B cell (primary cell): ENCODE results near the gene GMCL2. TPM values are rescaled to one million over a fixed set of nuclear protein-coding genes. Genes with fewer than 3 reads are reported as not detected.

Experiments used
- ATAC-seq: fragments of 200-7000 bp; cut with Tn5 transposase; one replicate; pipeline ENCODE4 v1.10.0; 2021; ENCODE audit warnings: low read depth, mild to moderate bottlenecking, moderate number of reproducible peaks, moderate library complexity
- CTCF ChIA-PET: fragments of 350-600 bp; sonication (Branson Sonifier 250); formaldehyde crosslinking; loops from one replicate; lab custom pipeline; 2021; ENCODE audit warnings: antibody characterized with exemption, inconsistent platforms; lab: Charles Lee
- POLR2A ChIA-PET: fragments of 350-600 bp; sonication (Branson Sonifier 250); formaldehyde crosslinking; loops from one replicate; lab custom pipeline; 2021; ENCODE audit warnings: antibody characterized with exemption; lab: Charles Lee
- DNase-seq: peaks from one replicate; pipeline ENCODE4 v3.0.0; 2013
- H2AFZ ChIP-seq: 2 replicates; pipeline ENCODE4 v1.6.1; 2012; ENCODE audit warnings: mild to moderate bottlenecking, low read depth, low read length; ENCODE audit not compliant: insufficient read depth, poor library complexity, severe bottlenecking
- H3K27ac ChIP-seq, 2 donors: 1 replicate in 1 of 2; 2 replicates in 1 of 2; pipeline ENCODE4 v1.5.1; 2012 to 2013; ENCODE audit warnings: low read length in 2 of 2, mild to moderate bottlenecking in 2 of 2, moderate library complexity in 1 of 2
- H3K27me3 ChIP-seq, 4 experiments: fragments of 200-600 bp in 1 of 4; sonication (generic) in 1 of 4; replicated peaks in 1 of 4; 1 replicate in 2 of 4; 2 replicates in 2 of 4; pipeline versions ENCODE4 v1.6.1 to v1.7.0; 2013 to 2016; ENCODE audit warnings: low read length in 3 of 4, mild to moderate bottlenecking in 2 of 4, mixed read lengths in 1 of 4, moderate library complexity in 1 of 4; ENCODE audit not compliant: insufficient read depth in 4 of 4, control insufficient read depth in 3 of 4; ENCODE audit errors: control extremely low read depth in 1 of 4
- H3K36me3 ChIP-seq, 2 experiments: replicated peaks in 1 of 2; 1 replicate in 1 of 2; 2 replicates in 1 of 2; pipeline versions ENCODE4 v1.6.1 to v1.7.1; 2013; ENCODE audit warnings: low read length in 1 of 2; ENCODE audit not compliant: insufficient read depth in 2 of 2, control insufficient read depth in 1 of 2; ENCODE audit errors: control extremely low read depth in 1 of 2, extremely low read depth in 1 of 2
- H3K4me1 ChIP-seq, 2 donors: fragments of 200-600 bp in 1 of 2; sonication (generic) in 1 of 2; 1 replicate in 1 of 2; 2 replicates in 1 of 2; pipeline versions ENCODE4 v1.5.1 to v1.6.1; 2013 to 2017; ENCODE audit warnings: low read length in 2 of 2; ENCODE audit not compliant: control insufficient read depth in 2 of 2, insufficient read depth in 2 of 2
- H3K4me2 ChIP-seq: replicated peaks from 2 replicates; pipeline ENCODE3; 2012; ENCODE audit warnings: mild to moderate bottlenecking, low read depth, low read length; ENCODE audit not compliant: poor library complexity, severe bottlenecking
- H3K4me3 ChIP-seq, 5 experiments: fragments of 200-600 bp in 1 of 5; sonication (generic) in 1 of 5; 1 replicate in 3 of 5; 2 replicates in 2 of 5; pipeline versions ENCODE4 v1.5.1 to v1.7.0; 2011 to 2016; ENCODE audit warnings: low read length in 4 of 5, mild to moderate bottlenecking in 4 of 5, low read depth in 2 of 5, control low read depth in 1 of 5, moderate library complexity in 1 of 5; ENCODE audit not compliant: insufficient read depth in 1 of 5; ENCODE audit errors: control extremely low read depth in 1 of 5, extremely low read depth in 1 of 5
- H3K79me2 ChIP-seq: fragments of 200-600 bp; sonication (generic); one replicate; pipeline ENCODE4 v1.6.0; 2016; ENCODE audit warnings: low read length; ENCODE audit not compliant: control insufficient read depth, insufficient read depth
- H3K9ac ChIP-seq: fragments of 200-600 bp; sonication (generic); 2 replicates; pipeline ENCODE4 v1.6.1; 2017; ENCODE audit warnings: mild to moderate bottlenecking, low read length, moderate library complexity
- H3K9me3 ChIP-seq, 3 donors: one replicate each; pipeline versions ENCODE4 v1.6.1 to v1.7.1; 2013; ENCODE audit warnings: low read length in 2 of 3; ENCODE audit not compliant: control insufficient read depth in 2 of 3, insufficient read depth in 1 of 3; ENCODE audit errors: control extremely low read depth in 1 of 3
- H4K20me1 ChIP-seq: 2 replicates; pipeline ENCODE4 v1.6.0; 2012; ENCODE audit warnings: mild to moderate bottlenecking, low read length; ENCODE audit not compliant: insufficient read depth, control insufficient read depth, poor library complexity, severe bottlenecking
- H3K27ac Mint-ChIP-seq: one replicate; pipeline ENCODE4 v1.8.0; 2021; ENCODE audit warnings: mixed read lengths
- H3K27me3 Mint-ChIP-seq: one replicate; pipeline ENCODE4 v1.8.0; 2021; ENCODE audit warnings: mixed read lengths
- H3K4me1 Mint-ChIP-seq: one replicate; pipeline ENCODE4 v1.8.0; 2021; ENCODE audit warnings: mixed read lengths
- H3K4me3 Mint-ChIP-seq: one replicate; pipeline ENCODE4 v1.8.0; 2021; ENCODE audit warnings: mixed read lengths
- H3K9me3 Mint-ChIP-seq: one replicate; pipeline ENCODE4 v1.8.0; 2022; ENCODE audit warnings: mixed read lengths; ENCODE audit not compliant: insufficient read depth
- EZH2 ChIP-seq: IDR thresholded peaks from 2 replicates; pipeline ENCODE4 v1.6.1; 2012; ENCODE audit warnings: borderline replicate concordance, low read depth, mild to moderate bottlenecking, moderate library complexity, low read length; ENCODE audit not compliant: insufficient read depth, poor library complexity, severe bottlenecking
- WGBS: methylation state at CpG from one replicate; pipeline ENCODE4 v1.1.5; 2013; ENCODE audit warnings: missing lambda C conversion rate; ENCODE audit not compliant: insufficient coverage; 5-methylcytosine and 5-hydroxymethylcytosine counted together
- intact Hi-C: fragments of 100-400 bp; cut with micrococcal nuclease; formaldehyde crosslinking; loops from one replicate; pipeline ENCODE4 v1.10.0; 2022
- polyA plus RNA-seq: library from polyadenylated mRNA; depleted of rRNA; stranded (reverse); fragments of >200 nt; gene quantifications from 2 replicates; pipeline ENCODE4 v1.2.3, GENCODE V29; 2012
- total RNA-seq, 2 donors: library from RNA; stranded (reverse); fragments of 120-200 nt in 1 of 2; gene quantifications; 1 replicate in 1 of 2; 2 replicates in 1 of 2; pipeline versions ENCODE4 v1.2.3 to v1.2.4, GENCODE V29; 2013 to 2022
- TF ChIP-seq, protein P1 (sequence below): fragments of 200-600 bp; IDR thresholded peaks from one replicate; pipeline ENCODE4 v1.8.0; 2022; ENCODE audit warnings: antibody characterized with exemption, mild to moderate bottlenecking

The GMCL2 gene
- total and polyA plus RNA-seq, 2 donors (not counting 1 experiment from before 2014, with no cell fraction given), result not detected

GRCh38 chr5:178147406-178147805 is 39.8 kb downstream of the GMCL2 start:
- H3K4me3 ChIP-seq, result no peak overlapping the region
- no peak for TF ChIP-seq EZH2
- TF ChIP-seq, protein P1, sequence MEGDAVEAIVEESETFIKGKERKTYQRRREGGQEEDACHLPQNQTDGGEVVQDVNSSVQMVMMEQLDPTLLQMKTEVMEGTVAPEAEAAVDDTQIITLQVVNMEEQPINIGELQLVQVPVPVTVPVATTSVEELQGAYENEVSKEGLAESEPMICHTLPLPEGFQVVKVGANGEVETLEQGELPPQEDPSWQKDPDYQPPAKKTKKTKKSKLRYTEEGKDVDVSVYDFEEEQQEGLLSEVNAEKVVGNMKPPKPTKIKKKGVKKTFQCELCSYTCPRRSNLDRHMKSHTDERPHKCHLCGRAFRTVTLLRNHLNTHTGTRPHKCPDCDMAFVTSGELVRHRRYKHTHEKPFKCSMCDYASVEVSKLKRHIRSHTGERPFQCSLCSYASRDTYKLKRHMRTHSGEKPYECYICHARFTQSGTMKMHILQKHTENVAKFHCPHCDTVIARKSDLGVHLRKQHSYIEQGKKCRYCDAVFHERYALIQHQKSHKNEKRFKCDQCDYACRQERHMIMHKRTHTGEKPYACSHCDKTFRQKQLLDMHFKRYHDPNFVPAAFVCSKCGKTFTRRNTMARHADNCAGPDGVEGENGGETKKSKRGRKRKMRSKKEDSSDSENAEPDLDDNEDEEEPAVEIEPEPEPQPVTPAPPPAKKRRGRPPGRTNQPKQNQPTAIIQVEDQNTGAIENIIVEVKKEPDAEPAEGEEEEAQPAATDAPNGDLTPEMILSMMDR, result no peak
- peaks cover 14% of the 10 kb centered on the region for H3K79me2 ChIP-seq
- WGBS, result 89% methylated on average over 15 of the region's 15 CpGs
- H3K4me1 ChIP-seq, result peaks cover 3 to 6% of the 10 kb centered on the region in 2 donors
- H3K9me3 Mint-ChIP-seq, result no peaks in the 10 kb centered on the region
- H4K20me1 ChIP-seq, result peaks cover 30% of the 10 kb centered on the region
- no peak overlapping the region for H2AFZ ChIP-seq
- intact Hi-C loops, result loop anchor here (2.0 kb wide), 1 partner anchor 17 kb away; the partner anchor contains the start of gene RMND5B
- POLR2A ChIA-PET, result interaction anchor here (0.6 kb wide), 1 partner anchor 11 kb away, joined by 3 read pairs; no protein-coding TSS in a partner anchor
- no peaks in the 10 kb centered on the region for H3K27me3 ChIP-seq
- no peak overlapping the region for H3K9ac ChIP-seq
- DNase-seq, result no peak
- peaks cover 13% of the 10 kb centered on the region for H3K4me1 Mint-ChIP-seq
- H3K27ac Mint-ChIP-seq, result no peak overlapping the region
- no peak overlapping the region for H3K27ac ChIP-seq
- no peak overlapping the region for H3K4me3 Mint-ChIP-seq
- H3K9me3 ChIP-seq, result no peaks in the 10 kb centered on the region
- CTCF ChIA-PET, result interaction anchor here (0.6 to 22.8 kb wide), 5 partner anchors 9 to 70 kb away, joined by 3 to 540 read pairs (median 23); no protein-coding TSS in a partner anchor
- H3K4me2 ChIP-seq, result no peak overlapping the region
- H3K27me3 Mint-ChIP-seq, result no peaks in the 10 kb centered on the region
- peaks cover 2 to 78% of the 10 kb centered on the region in 2 experiments for H3K36me3 ChIP-seq
- ATAC-seq, result no peak

DNA sequence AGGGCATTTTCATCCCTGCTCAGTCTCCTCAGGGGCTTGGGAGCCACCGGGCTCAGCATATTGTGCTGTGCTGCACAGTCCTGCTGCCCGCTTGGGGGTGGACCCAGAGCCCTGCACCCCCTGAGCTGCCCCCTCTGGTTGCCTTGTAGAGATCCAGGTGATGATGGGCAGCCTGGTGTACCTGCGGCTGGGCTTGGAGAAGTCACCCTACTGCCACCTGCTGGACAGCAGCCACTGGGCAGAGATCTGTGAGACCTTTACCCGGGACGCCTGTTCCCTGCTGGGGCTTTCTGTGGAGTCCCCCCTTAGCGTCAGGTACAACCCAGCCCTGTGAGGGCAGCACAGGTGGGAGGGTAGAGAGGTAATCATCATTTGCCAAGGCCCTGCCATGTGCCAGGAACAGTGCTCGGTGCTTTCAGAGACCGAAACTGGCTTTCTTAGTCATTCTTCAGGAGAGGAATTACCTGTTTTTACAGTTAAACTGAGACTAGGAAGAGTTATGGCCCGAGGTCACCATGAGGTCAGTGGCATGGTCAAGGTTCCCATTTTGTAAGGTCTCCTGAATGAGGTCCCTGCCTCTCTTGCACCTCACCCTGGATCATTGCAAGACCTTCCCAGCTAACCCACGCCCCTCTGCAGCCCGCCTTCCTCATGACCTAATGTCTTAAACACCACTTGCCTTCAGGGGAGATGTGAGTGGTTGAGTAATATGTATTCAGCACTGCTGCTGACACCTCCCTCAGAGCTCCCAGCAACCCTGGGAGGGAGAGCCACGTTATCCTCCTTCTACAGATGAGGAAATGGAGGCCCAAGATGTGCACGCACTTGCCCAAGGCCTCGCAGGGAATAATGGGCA is 41.0 kb downstream of the GMCL2 start:
- CTCF ChIA-PET, result interaction anchor here (0.6 to 22.8 kb wide), 11 partner anchors 10 to 80 kb away, joined by 3 to 540 read pairs (median 7); no protein-coding TSS in a partner anchor
- Mint-ChIP-seq H3K27me3 (no peaks in the 10 kb centered on the region), H3K4me3 (no peak overlapping the region), H3K27ac (no peak overlapping the region), H3K9me3 (no peaks in the 10 kb centered on the region), H3K4me1 (peaks cover 5% of the 10 kb centered on the region)
- H3K36me3 ChIP-seq, result peaks cover 2 to 75% of the 10 kb centered on the region in 2 experiments
- peak; percentile 85 for DNase-seq
- H3K4me2 ChIP-seq, result no peak overlapping the region
- H3K4me3 ChIP-seq, result no peak overlapping the region
- peaks cover 20% of the 10 kb centered on the region for H4K20me1 ChIP-seq
- POLR2A ChIA-PET, result interaction anchor here (0.7 to 1.2 kb wide), 2 partner anchors 71 to 698 kb away, joined by 3 to 7 read pairs; no protein-coding TSS in a partner anchor
- H2AFZ ChIP-seq, result no peak overlapping the region
- H3K27ac ChIP-seq, result no peak overlapping the region
- WGBS, result 66% methylated on average over 12 of the region's 14 CpGs
- H3K9ac ChIP-seq, result no peak overlapping the region
- TF ChIP-seq, protein P1, result peak; percentile 79
- no peak for TF ChIP-seq EZH2
- intact Hi-C loops, result loop anchor here (1.0 to 2.0 kb wide), 2 partner anchors 15 to 18 kb away; partner anchors contain the start of gene RMND5B
- ATAC-seq, result peak; percentile 93
- no peaks in the 10 kb centered on the region for H3K27me3 ChIP-seq
- no peaks in the 10 kb centered on the region for H3K4me1 ChIP-seq
- H3K79me2 ChIP-seq, result peaks cover 3% of the 10 kb centered on the region
- H3K9me3 ChIP-seq, result no peaks in the 10 kb centered on the region
